Dendritic cell treated with granulocyte-macrophage colony-stimulating factor and Interleukin-4, amounts not matched to agents 40 ng/mL and 50 ng/mL, for 4 days (primary cell): ENCODE results near the gene CMTM7.

Experiments used
- H3K27ac Mint-ChIP-seq: one replicate; pipeline ENCODE4 v1.8.0; 2022; ENCODE audit warnings: mild to moderate bottlenecking, mixed read lengths
- H3K27me3 Mint-ChIP-seq: one replicate; pipeline ENCODE4 v1.8.0; 2022; ENCODE audit warnings: mild to moderate bottlenecking, mixed read lengths
- H3K36me3 Mint-ChIP-seq: one replicate; pipeline ENCODE4 v1.8.0; 2022; ENCODE audit warnings: low read depth, mixed read lengths
- H3K4me1 Mint-ChIP-seq: one replicate; pipeline ENCODE4 v1.8.0; 2022; ENCODE audit warnings: low read depth, mixed read lengths
- H3K4me3 Mint-ChIP-seq: one replicate; pipeline ENCODE4 v1.8.0; 2022; ENCODE audit warnings: mild to moderate bottlenecking, moderate library complexity, mixed read lengths
- H3K9me3 Mint-ChIP-seq: one replicate; pipeline ENCODE4 v1.8.0; 2022; ENCODE audit warnings: mixed read lengths
- intact Hi-C: fragments of 100-400 bp; cut with micrococcal nuclease; formaldehyde crosslinking; loops from one replicate; pipeline ENCODE4 v1.15.0; 2022

Gene CMTM7

DNA sequence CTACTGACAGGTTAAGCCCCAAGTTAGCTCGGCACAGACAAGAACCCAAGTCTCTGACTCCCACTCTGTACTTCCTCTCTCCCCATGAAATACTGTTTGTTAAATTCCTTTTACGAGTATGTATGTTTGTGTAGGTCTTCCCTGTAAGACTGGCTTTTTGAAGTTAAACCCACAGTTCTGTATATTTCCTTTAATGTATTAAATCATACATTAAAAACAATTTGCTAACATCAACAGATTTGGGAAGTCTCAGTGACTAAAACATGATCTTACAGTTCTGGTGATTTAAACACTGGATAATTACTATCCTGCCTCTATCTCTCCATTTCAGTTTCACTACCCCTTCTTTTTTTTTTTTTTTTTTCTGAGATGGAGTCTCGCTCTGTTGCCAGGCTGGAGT is 106.6 kb downstream of the CMTM7 start:
- intact Hi-C loops, result no loop called here
- H3K27ac Mint-ChIP-seq, result peak overlapping the region; percentile 67
- H3K4me1 Mint-ChIP-seq, result peaks cover 48% of the 10 kb centered on the region
- no peaks in the 10 kb centered on the region for H3K9me3 Mint-ChIP-seq
- H3K27me3 Mint-ChIP-seq, result no peaks in the 10 kb centered on the region
- peak overlapping the region; percentile 69 for H3K4me3 Mint-ChIP-seq
- H3K36me3 Mint-ChIP-seq, result peaks cover 58% of the 10 kb centered on the region

DNA sequence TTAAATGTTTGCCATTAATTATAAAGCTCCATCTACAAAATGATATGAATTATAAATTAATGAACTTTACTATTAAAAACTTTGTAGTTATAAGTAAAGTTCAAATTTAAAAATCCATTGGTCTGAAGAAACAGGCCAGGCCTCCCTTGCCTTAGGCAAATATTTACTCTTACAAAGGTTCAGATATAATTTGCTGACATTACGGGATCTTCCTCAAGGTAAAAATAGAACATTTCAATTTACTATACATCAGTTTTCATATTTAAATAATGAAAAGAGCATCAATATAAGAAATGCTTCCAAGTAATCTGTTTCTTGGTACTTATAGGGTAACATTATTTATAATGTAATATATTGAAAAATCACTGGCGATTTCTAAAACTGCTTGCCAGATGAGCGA is 107.3 kb downstream of the CMTM7 start:
- intact Hi-C loops, result no loop called here

DNA sequence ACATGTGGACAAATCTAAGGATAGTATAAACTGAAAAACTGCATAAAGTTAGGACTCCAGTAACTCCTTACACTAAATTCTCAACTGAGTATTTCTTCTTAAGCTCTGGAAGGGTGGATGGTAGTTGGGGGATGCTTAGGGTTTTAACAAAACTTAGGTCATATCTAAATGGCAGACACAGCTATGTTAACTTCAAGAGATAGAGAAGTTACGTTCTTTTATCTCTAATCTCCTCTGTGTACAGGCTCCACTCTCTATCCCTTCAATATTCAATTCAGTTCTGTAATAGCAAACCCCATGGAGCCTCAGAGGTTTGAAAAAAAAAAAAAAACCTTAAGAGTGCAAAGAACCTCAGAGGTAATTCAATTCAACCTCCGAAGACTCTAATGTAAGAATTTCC is 107.9 kb downstream of the CMTM7 start:
- intact Hi-C loops, result no loop called here
- H3K4me1 Mint-ChIP-seq, result peaks cover 57% of the 10 kb centered on the region
- peak overlapping the region; percentile 99 for H3K27ac Mint-ChIP-seq
- H3K9me3 Mint-ChIP-seq, result no peaks in the 10 kb centered on the region
- H3K4me3 Mint-ChIP-seq, result peak overlapping the region; percentile 9
- H3K27me3 Mint-ChIP-seq, result no peaks in the 10 kb centered on the region
- peaks cover 58% of the 10 kb centered on the region for H3K36me3 Mint-ChIP-seq

More for the DNA sequence above, 107.3 kb downstream of the CMTM7 start:
- Mint-ChIP-seq H3K4me1 (peaks cover 55% of the 10 kb centered on the region), H3K36me3 (peaks cover 58% of the 10 kb centered on the region), H3K9me3 (no peaks in the 10 kb centered on the region), H3K27ac (peak overlapping the region; percentile 67), H3K4me3 (no peak overlapping the region), H3K27me3 (no peaks in the 10 kb centered on the region)

GRCh38 chr3:32500231-32500630 is 108.6 kb downstream of the CMTM7 start:
- H3K4me3 Mint-ChIP-seq, result peak overlapping the region; percentile 98
- H3K4me1 Mint-ChIP-seq, result peaks cover 57% of the 10 kb centered on the region
- peak overlapping the region; percentile 99 for H3K27ac Mint-ChIP-seq
- no peaks in the 10 kb centered on the region for H3K27me3 Mint-ChIP-seq
- H3K9me3 Mint-ChIP-seq, result no peaks in the 10 kb centered on the region
- peaks cover 58% of the 10 kb centered on the region for H3K36me3 Mint-ChIP-seq
- intact Hi-C loops, result loop anchor here (5.0 kb wide), 1 partner anchor 33 kb away; no protein-coding TSS in a partner anchor

DNA sequence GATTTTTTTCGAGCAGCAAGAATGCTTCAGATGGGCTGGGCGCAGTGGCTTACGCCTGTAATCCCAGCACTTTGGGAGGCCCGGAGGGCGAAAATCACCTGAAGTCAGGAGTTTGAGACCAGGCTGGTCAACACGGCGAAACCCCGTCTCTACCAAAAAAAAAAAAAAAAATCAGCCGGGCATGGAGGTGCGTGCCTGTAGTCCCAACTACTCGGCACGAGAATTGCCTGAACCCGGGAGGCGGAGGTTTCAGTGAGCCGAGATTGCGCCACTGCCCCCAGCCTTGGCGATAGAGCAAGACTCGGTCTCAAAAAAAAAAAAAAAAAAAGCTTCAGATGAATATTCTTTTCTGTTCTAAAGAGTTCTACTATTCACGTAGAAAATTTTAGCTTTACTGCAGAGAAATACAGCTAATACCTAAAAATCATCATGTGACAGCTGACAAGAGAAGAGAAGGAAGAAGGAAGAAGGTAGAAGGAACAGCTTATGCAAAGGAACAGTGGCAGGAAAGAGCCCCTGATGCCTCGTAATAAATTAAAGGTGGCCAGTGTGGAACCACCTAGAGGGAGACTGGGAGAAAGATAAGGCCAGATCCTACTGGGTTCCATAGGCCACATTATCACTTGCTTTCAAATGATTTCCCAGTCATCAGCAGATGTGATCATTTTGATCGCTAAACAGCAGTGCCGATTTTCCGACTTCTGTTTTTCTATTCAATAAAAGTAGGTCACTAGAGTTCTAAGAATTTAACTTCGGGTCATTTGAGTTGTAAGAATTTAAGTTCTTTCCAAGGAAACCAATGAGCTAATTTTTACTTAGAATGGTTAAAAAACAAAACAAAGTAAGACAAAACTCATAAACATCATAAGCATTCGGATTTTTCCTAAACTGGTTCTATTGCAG is 109.5 kb downstream of the CMTM7 start:
- Mint-ChIP-seq H3K27me3 (no peaks in the 10 kb centered on the region), H3K9me3 (no peaks in the 10 kb centered on the region), H3K27ac (peak overlapping the region; percentile 99), H3K4me3 (peak overlapping the region; percentile 98), H3K36me3 (peaks cover 50% of the 10 kb centered on the region), H3K4me1 (peaks cover 49% of the 10 kb centered on the region)
- intact Hi-C loops, result loop anchor here (5.0 kb wide), 1 partner anchor 34 kb away; no protein-coding TSS in a partner anchor

DNA sequence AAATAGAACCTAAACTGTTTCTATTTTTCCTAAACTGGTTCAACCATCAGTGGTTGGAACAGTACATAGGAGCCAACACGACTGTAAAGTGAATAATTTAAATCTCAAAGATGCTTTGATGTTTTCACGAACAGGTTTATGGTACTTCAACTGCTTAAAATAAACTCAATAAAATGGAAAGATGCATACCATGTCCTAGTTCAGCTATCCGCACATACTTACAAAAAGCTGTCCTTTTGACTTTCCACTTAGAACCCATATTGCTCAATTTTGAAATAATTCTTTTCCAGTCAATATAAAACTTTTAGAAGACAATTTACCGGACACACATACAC is 110.1 kb downstream of the CMTM7 start:
- H3K4me1 Mint-ChIP-seq, result peaks cover 43% of the 10 kb centered on the region
- H3K27ac Mint-ChIP-seq, result peak overlapping the region; percentile 99
- peaks cover 44% of the 10 kb centered on the region for H3K36me3 Mint-ChIP-seq
- peak overlapping the region; percentile 98 for H3K4me3 Mint-ChIP-seq
- no peaks in the 10 kb centered on the region for H3K9me3 Mint-ChIP-seq
- no peaks in the 10 kb centered on the region for H3K27me3 Mint-ChIP-seq
- intact Hi-C loops, result loop anchor here (5.0 kb wide), 1 partner anchor 34 kb away; no protein-coding TSS in a partner anchor

GRCh38 chr3:32502118-32502945 is 110.7 kb downstream of the CMTM7 start, which contains the start of gene CMTM6:
Gene CMTM6, minus strand, starts transcription at chr3:32502852. Its CDS starts 107 bp downstream, at chr3:32502745.
- Mint-ChIP-seq H3K4me3 (peak within 1 kb of the TSS; percentile 98), H3K27ac (peak within 1 kb of the TSS; percentile 99), H3K9me3 (no peaks in the 10 kb centered on the region), H3K27me3 (no peaks in the 10 kb centered on the region), H3K36me3 (peaks cover 41% of the 10 kb centered on the region), H3K4me1 (peaks cover 40% of the 10 kb centered on the region)
- intact Hi-C loops, result loop anchor here (5.0 kb wide), 1 partner anchor 35 kb away; no protein-coding TSS in a partner anchor

DNA sequence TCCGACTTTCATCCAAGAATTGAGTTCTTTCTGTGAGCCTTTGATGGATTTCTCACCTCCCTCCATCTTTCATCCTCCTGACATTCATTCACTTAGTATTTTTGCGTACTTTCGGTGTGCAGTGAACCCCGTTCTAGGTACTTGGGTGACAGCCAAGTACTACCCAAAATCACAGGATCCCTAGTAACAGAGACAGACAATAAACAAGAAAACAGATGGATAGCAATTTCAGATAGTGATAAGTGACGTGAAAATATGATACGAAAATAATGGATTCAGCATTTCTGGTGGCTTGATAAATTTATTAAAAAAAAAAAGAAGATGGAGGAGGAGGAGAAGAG is 111.3 kb downstream of the CMTM7 start:
- H3K9me3 Mint-ChIP-seq, result no peaks in the 10 kb centered on the region
- H3K4me3 Mint-ChIP-seq, result peak overlapping the region; percentile 98

More for the DNA sequence above, 111.3 kb downstream of the CMTM7 start:
- intact Hi-C loops, result loop anchor here (5.0 kb wide), 1 partner anchor 36 kb away; no protein-coding TSS in a partner anchor
- H3K4me1 Mint-ChIP-seq, result peaks cover 35% of the 10 kb centered on the region
- peaks cover 35% of the 10 kb centered on the region for H3K36me3 Mint-ChIP-seq
- peak overlapping the region; percentile 99 for H3K27ac Mint-ChIP-seq
- no peaks in the 10 kb centered on the region for H3K27me3 Mint-ChIP-seq
